GM19351 (cell line): Measurements from ENCODE around the gene TMEM80.

Experiments used
- ATAC-seq: cut with Tn5 transposase; IDR thresholded peaks from one replicate; pipeline ENCODE4 v1.9.1; 2021; ENCODE audit warnings: mild to moderate bottlenecking, moderate library complexity; ENCODE audit not compliant: unreplicated experiment

The TMEM80 gene

DNA sequence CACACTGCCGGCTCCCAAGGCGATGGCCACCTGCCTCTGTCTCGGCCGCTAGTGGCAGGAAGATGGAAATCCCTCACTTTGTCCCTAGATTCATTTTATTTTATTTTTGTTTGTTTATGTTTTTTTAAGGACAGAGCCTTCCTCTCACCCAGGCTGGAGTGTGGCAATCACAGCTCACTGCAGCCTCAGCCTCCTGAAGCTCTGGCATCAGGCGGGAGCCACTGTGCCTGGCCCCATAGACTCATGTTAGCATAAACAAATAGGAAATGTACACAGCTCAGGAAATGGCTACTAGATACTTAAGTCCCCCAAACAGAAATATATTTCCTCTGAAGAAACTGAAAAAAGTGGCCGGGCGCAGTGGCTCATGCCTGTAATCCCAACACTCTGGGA is 3.5 kb downstream of the TMEM80 start:
- no peak for ATAC-seq

GRCh38 chr11:699753-700152 is 4.1 kb downstream of the TMEM80 start:
- no peak for ATAC-seq

- ATAC-seq: no peak
Observed at GRCh38 chr11:701741-702461, 6.3 kb downstream of the TMEM80 start.

GRCh38 chr11:702462-703461 is 7.1 kb downstream of the TMEM80 start:
- ATAC-seq: no peak

GRCh38 chr11:703506-703905 is 7.9 kb downstream of the TMEM80 start:
- no peak for ATAC-seq

- no peak for ATAC-seq
Observed at GRCh38 chr11:704228-704674, 8.6 kb downstream of the TMEM80 start.

- no peak for ATAC-seq
Observed at GRCh38 chr11:704781-705645, 9.4 kb downstream of the TMEM80 start.

- no peak for ATAC-seq
Observed at GRCh38 chr11:705646-706438, 10.2 kb downstream of the TMEM80 start, which contains the start of gene EPS8L2. EPS8L2 (plus strand) TSS chr11:706231; CDS start chr11:709408, 3,177 bp downstream.

- no peak for ATAC-seq
Observed at GRCh38 chr11:706439-706956, 10.9 kb downstream of the TMEM80 start.

- no peak for ATAC-seq
Observed at GRCh38 chr11:706957-707816, 11.6 kb downstream of the TMEM80 start.

DNA sequence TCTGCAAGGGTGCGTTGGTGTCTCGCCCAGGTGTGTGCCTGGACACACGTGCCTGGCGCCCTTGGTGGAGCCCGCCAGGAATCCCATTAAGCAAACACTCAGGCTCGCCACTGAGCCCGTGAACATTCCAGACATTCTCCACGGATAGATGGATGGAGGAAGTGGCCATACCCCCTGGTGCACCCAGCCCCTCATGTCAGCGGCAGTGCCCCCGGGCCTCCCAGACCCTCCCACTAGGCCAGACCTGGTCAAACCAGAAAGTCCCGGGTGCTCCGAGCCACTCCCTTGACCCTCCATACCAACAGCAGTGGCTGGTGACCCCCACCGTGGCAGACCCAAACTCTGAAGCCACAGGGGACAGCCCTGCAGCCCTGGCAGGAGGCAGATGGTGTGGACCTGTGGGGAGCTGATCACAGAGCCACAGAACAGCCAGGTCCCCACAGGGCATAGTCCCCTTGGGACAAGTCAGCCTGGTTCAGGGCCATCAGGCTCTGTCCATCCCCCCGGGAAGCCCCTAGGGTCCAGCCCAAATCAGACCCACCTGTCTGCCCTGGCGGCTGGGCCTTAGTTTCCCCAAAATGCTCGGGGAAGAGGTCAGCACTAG is 12.3 kb downstream of the TMEM80 start:
- ATAC-seq: no peak

DNA sequence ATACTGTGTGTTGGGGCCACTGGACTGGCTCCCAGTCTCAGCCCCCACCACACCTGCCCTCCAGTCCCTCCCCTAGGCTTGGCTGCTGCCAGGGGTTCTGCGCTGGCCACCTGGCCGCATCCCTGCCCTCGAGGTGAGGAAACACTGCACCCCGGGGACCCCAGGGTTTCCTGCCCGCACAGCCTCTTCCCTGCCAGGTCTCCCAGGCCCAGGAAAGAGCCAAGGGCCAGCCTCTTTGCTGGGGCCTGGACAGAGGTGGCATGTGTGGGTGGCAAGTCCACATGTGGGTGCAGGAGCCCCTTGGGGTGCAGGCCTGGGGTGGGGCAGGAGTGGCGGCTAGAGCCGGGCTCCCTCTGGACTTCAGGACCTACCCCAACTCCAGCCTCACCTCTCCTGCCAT is 12.9 kb downstream of the TMEM80 start:
- ATAC-seq: no peak

DNA sequence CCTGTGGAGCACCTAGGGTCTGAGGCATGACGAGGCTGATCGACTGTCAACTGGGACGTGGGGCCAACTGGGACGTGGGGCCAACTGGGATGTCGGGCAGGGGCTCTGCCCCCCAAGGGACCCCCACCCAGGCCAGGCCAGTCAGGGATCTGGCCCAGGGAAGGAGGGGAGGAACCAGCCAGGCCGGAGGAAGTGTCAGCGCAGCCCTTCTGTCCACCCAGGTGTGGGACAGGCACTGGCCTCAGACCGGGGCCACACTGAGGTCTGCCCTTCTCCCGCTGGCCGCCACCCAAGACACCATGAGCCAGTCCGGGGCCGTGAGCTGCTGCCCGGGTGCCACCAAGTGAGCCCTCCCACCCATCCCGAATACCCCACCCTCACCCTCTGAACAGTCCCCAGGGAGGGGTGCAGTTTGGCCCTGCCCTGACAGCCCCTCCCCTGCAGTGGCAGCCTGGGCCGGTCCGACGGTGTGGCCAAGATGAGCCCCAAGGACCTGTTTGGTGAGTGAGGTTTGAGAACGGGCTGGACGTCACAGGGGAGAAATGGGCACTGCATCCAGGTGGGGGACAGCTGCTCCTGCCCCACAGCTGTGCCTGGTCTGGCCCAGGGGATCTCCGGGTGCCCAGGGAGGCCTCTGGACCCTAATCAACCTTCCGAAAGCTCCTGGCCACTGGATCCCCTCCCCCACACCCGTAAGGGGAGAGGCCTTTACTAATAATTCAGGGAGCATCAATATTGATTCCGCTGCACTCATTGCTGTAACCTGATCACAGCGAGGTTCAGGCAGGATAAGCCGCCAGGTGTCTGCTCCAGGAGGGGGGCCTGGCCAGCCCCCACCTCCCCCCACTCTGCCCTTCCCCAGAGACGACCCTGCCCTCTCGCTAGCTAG is 13.7 kb downstream of the TMEM80 start:
- no peak for ATAC-seq

DNA sequence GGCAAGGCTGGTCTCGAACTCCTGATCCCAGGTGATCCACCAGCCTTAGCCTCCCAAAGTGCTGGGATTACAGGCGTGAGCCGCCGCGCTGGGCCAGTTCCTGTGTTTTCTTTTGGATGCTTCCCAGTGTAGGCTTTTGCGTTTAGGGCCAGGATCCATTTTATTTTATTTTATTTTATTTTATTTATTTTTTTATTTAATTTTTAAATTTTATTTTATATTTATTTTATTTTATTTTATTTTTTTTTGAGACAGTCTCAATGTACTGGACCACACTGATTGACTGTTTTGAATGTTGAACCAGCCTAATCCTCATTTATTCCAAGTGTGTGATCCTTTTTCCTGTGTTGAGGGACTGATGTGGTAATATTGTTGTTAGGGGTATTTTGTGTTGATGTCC is 18.8 kb downstream of the TMEM80 start:
- ATAC-seq: no peak

DNA sequence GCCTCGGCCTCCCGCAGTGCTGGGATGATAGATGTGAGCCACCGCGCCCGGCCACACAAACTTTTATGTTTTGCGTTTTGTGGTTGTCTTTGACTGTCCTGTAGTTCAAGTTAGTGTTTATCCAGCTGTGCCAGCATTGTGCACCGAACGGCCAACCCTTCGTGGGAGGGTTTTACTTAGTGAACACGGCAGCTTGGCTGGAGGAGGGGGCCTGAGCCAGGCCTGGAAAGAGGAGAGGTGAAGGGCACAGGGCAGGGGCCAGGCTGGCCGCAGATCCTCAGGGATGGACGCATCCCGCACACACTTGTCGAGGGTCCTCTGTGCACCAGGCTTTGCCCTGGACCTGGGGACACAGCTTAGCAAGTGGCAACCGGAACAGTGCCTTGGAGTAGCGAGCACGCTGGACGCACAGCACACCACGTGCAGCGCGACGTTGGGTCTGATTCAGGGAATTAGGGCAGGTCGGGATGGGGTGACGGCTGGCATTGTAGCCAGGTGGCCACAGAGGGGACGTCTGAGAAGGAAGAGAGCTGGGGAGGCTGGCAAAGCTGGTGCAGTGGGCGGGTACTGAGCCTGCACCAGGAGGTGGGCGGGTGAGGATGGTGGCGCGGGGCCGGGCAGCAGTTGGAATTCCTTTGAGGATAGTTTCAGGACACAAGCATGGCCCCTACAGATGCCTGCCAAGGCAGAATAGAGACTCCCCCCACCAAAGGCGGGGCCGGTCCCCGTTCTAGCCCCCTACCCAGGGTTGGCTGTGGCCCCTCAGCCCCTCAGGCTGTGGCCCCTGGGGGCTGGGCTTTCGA is 23.8 kb downstream of the TMEM80 start:
- ATAC-seq: no peak

DNA sequence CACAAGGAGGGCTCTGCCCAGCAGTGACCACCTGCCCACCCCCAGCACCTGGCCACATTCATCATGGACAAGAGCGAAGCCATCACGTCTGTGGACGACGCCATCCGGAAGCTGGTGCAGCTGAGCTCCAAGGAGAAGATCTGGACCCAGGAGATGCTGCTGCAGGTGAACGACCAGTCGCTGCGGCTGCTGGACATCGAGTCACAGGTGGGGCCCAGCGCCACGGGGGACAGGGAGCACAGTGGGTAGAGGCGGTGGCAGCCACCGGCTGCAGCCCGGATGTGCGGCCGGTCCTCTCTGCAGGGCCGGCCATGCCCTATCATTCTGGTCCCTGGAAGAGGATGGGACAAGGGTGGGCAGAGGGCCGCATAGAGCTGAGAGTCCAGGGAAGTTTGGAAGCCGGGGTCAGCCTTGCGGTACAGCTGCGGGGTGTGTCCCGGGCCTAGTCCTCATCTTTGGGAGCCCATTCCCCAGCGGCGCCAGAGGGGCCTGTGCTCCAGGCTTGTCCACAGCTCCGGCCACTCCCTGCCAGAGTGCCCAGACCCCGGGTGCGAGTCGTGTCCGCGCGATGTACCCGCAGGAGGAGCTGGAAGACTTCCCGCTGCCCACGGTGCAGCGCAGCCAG is 24.5 kb downstream of the TMEM80 start:
- ATAC-seq: no peak
